CD14-positive monocyte (primary cell): ENCODE data around the gene STK39. TPM values are rescaled to one million over a fixed set of nuclear protein-coding genes. Genes with fewer than 3 reads are reported as not detected.

Source experiments
- DNase-seq, 3 donors: peaks; one replicate each; pipeline ENCODE4 v3.0.0-alpha.2; 2011 to 2022
- H2AFZ ChIP-seq: 2 replicates; pipeline ENCODE4 v1.6.0; 2012; ENCODE audit warnings: mild to moderate bottlenecking, low read depth, low read length, inconsistent platforms; ENCODE audit not compliant: insufficient read depth, poor library complexity, severe bottlenecking
- H3K27ac ChIP-seq, 2 donors: 1 replicate in 1 of 2; 2 replicates in 1 of 2; pipeline ENCODE4 v1.5.1; 2012 to 2013; ENCODE audit warnings: low read length in 2 of 2, control low read depth in 1 of 2, inconsistent platforms in 1 of 2, low read depth in 1 of 2, mild to moderate bottlenecking in 1 of 2
- H3K27me3 ChIP-seq, 2 donors: one replicate each; pipeline versions ENCODE4 v1.6.0 to v1.6.1; 2011 to 2013; ENCODE audit warnings: low read length in 2 of 2; ENCODE audit not compliant: control insufficient read depth in 2 of 2, insufficient read depth in 2 of 2
- H3K36me3 ChIP-seq, 2 donors: replicated peaks in 1 of 2; 1 replicate in 1 of 2; 2 replicates in 1 of 2; pipeline versions ENCODE4 v1.5.1 to v1.6.1; 2012 to 2013; ENCODE audit warnings: low read length in 2 of 2, control low read depth in 1 of 2, inconsistent platforms in 1 of 2, mild to moderate bottlenecking in 1 of 2; ENCODE audit not compliant: insufficient read depth in 2 of 2, control insufficient read depth in 1 of 2
- H3K4me1 ChIP-seq, 2 donors: 1 replicate in 1 of 2; 2 replicates in 1 of 2; pipeline versions ENCODE4 v1.5.1 to v1.6.1; 2012 to 2013; ENCODE audit warnings: low read length in 2 of 2, control low read depth in 1 of 2, inconsistent platforms in 1 of 2, mild to moderate bottlenecking in 1 of 2, moderate library complexity in 1 of 2; ENCODE audit not compliant: insufficient read depth in 2 of 2, control insufficient read depth in 1 of 2
- H3K4me2 ChIP-seq: replicated peaks from 2 replicates; pipeline ENCODE3; 2012; ENCODE audit warnings: low read length, moderate library complexity, mild to moderate bottlenecking; ENCODE audit not compliant: poor library complexity, severe bottlenecking; ENCODE audit errors: extremely low read depth
- H3K4me3 ChIP-seq, 3 experiments: fragments of 200-600 bp in 1 of 3; sonication (generic) in 1 of 3; replicated peaks in 1 of 3; 1 replicate in 2 of 3; 2 replicates in 1 of 3; pipeline ENCODE4 v1.5.1; 2011 to 2013; ENCODE audit warnings: low read length in 3 of 3, mild to moderate bottlenecking in 3 of 3, control low read depth in 2 of 3, low read depth in 2 of 3, inconsistent platforms in 1 of 3, moderate library complexity in 1 of 3
- H3K79me2 ChIP-seq: 2 replicates; pipeline ENCODE4 v1.6.0; 2012; ENCODE audit warnings: mild to moderate bottlenecking, control low read depth, inconsistent platforms, low read length, moderate library complexity; ENCODE audit not compliant: insufficient read depth
- H3K9ac ChIP-seq: 2 replicates; pipeline ENCODE4 v1.6.0; 2017; ENCODE audit warnings: low read length, mild to moderate bottlenecking; ENCODE audit not compliant: insufficient read depth, poor library complexity, severe bottlenecking
- H3K9me3 ChIP-seq, 2 donors: replicated peaks in 1 of 2; 1 replicate in 1 of 2; 2 replicates in 1 of 2; pipeline versions ENCODE4 v1.5.1 to v1.6.1; 2012 to 2013; ENCODE audit warnings: low read length in 2 of 2, control low read depth in 1 of 2; ENCODE audit not compliant: control insufficient read depth in 1 of 2, insufficient read depth in 1 of 2
- H4K20me1 ChIP-seq: 2 replicates; pipeline ENCODE4 v1.6.0; 2012; ENCODE audit warnings: mild to moderate bottlenecking, low read length, control low read depth, moderate library complexity; ENCODE audit not compliant: insufficient read depth
- H3K27ac Mint-ChIP-seq, 7 donors: one replicate each; pipeline ENCODE4 v1.8.0; 2020; ENCODE audit warnings: mild to moderate bottlenecking in 7 of 7, mixed read lengths in 7 of 7, moderate library complexity in 6 of 7, inconsistent platforms in 2 of 7
- H3K27me3 Mint-ChIP-seq, 3 donors: one replicate each; pipeline ENCODE4 v1.8.0; 2021 to 2022; ENCODE audit warnings: low read depth in 3 of 3, mild to moderate bottlenecking in 3 of 3, mixed read lengths in 3 of 3, moderate library complexity in 3 of 3, inconsistent platforms in 1 of 3
- H3K36me3 Mint-ChIP-seq, 2 donors: one replicate each; pipeline ENCODE4 v1.8.0; 2020; ENCODE audit warnings: mixed read lengths in 2 of 2, inconsistent platforms in 1 of 2, mild to moderate bottlenecking in 1 of 2
- H3K4me1 Mint-ChIP-seq: one replicate; pipeline ENCODE4 v1.8.0; 2020; ENCODE audit warnings: mild to moderate bottlenecking, mixed read lengths
- H3K4me3 Mint-ChIP-seq, 2 donors: one replicate each; pipeline ENCODE4 v1.8.0; 2020; ENCODE audit warnings: mild to moderate bottlenecking in 2 of 2, mixed read lengths in 2 of 2, moderate library complexity in 1 of 2
- H3K9me3 Mint-ChIP-seq, 7 donors: one replicate each; pipeline ENCODE4 v1.8.0; 2020 to 2022; ENCODE audit warnings: mixed read lengths in 7 of 7, mild to moderate bottlenecking in 6 of 7, moderate library complexity in 6 of 7, inconsistent platforms in 2 of 7
- CTCF ChIP-seq: fragments of 200-600 bp; IDR thresholded peaks from one replicate; pipeline ENCODE4 v1.8.0; 2022; ENCODE audit warnings: antibody characterized with exemption, mild to moderate bottlenecking
- WGBS: methylation state at CpG from one replicate; pipeline ENCODE4 v1.1.5; 2013; ENCODE audit warnings: missing lambda C conversion rate; ENCODE audit not compliant: insufficient coverage; 5-methylcytosine and 5-hydroxymethylcytosine counted together
- intact Hi-C, 2 donors: fragments of 100-400 bp; cut with micrococcal nuclease; formaldehyde crosslinking; loops; one replicate each; pipeline versions ENCODE4 v1.15.0 to v1.15.1; 2023
- polyA plus RNA-seq, 3 donors: library from polyadenylated mRNA; depleted of rRNA in 1 of 3; unstranded in 2 of 3; stranded (reverse) in 1 of 3; fragments of 300-500 nt in 2 of 3; fragments of >200 nt in 1 of 3; fragmentation: Illumina TruSeq in 2 of 3; gene quantifications; 1 replicate in 2 of 3; 2 replicates in 1 of 3; pipeline ENCODE4 v1.2.3, GENCODE V29; 2012 to 2021

STK39 gene
- polyA plus RNA-seq, 3 donors: 1.2 to 2.7 (median 2.6) TPM

- H3K27me3 Mint-ChIP-seq: peaks cover 0 to 3% (median 0%) of the 10 kb centered on the region in 3 donors
- Histone ChIP-seq H3K27ac (no peak overlapping the region), H3K9ac (no peak overlapping the region), H4K20me1 (no peaks in the 10 kb centered on the region), H3K4me1 (no peaks in the 10 kb centered on the region), H2AFZ (no peak overlapping the region), H3K36me3 (no peaks in the 10 kb centered on the region), H3K4me3 (no peak overlapping the region), H3K9me3 (peaks cover 10 to 14% of the 10 kb centered on the region in 2 donors), H3K79me2 (no peaks in the 10 kb centered on the region), H3K4me2 (no peak overlapping the region), H3K27me3 (no peaks in the 10 kb centered on the region)
- intact Hi-C loops: no loop called here
- H3K27ac Mint-ChIP-seq: peak overlapping the region in 1 of 7 donors; percentile 2
- no peaks in the 10 kb centered on the region for H3K4me1 Mint-ChIP-seq
- no peaks in the 10 kb centered on the region for H3K36me3 Mint-ChIP-seq
- H3K9me3 Mint-ChIP-seq: peaks cover 9 to 19% (median 17%) of the 10 kb centered on the region in 7 donors
- 98% methylated on average over 8 of the region's 8 CpGs for WGBS
- no peak overlapping the region for H3K4me3 Mint-ChIP-seq
- no peak for DNase-seq
- no peak for TF ChIP-seq CTCF
Measured at GRCh38 chr2:168255103-168255502, 7.7 kb upstream of the STK39 start.

- no peak overlapping the region for H2AFZ ChIP-seq
- H3K4me3 Mint-ChIP-seq: no peak overlapping the region
Measured at GRCh38 chr2:168254158-168254935, 7.0 kb upstream of the STK39 start.

More at GRCh38 chr2:168254158-168254935, 7.0 kb upstream of the STK39 start:
- intact Hi-C loops: no loop called here
- Histone ChIP-seq H3K9ac (no peak overlapping the region), H3K79me2 (no peaks in the 10 kb centered on the region), H3K9me3 (peaks cover 3 to 6% of the 10 kb centered on the region in 2 donors), H3K4me3 (no peak overlapping the region), H3K36me3 (no peaks in the 10 kb centered on the region), H3K4me2 (no peak overlapping the region), H3K4me1 (no peaks in the 10 kb centered on the region), H3K27me3 (no peaks in the 10 kb centered on the region), H3K27ac (no peak overlapping the region), H4K20me1 (no peaks in the 10 kb centered on the region)
- Mint-ChIP-seq H3K27ac (no peak overlapping the region), H3K36me3 (no peaks in the 10 kb centered on the region), H3K9me3 (peaks cover 8 to 13% (median 12%) of the 10 kb centered on the region in 7 donors), H3K4me1 (no peaks in the 10 kb centered on the region), H3K27me3 (peaks cover 0 to 3% (median 3%) of the 10 kb centered on the region in 3 donors)
- TF ChIP-seq CTCF: no peak
- WGBS: 100% methylated on average over 1 of the region's 3 CpGs
- DNase-seq: no peak
